Heart left ventricle (tissue), 16 donors: Measurements from ENCODE around the gene LRBA. TPM values are rescaled to one million over a fixed set of nuclear protein-coding genes. Genes with fewer than 3 reads are reported as not detected.

Source experiments
- ATAC-seq, 4 donors: fragments of 200-7000 bp; cut with Tn5 transposase; one replicate each; pipeline ENCODE4 v1.9.1; 2020 to 2022; ENCODE audit warnings: moderate library complexity in 4 of 4, mild to moderate bottlenecking in 3 of 4, moderate number of reproducible peaks in 1 of 4
- DNase-seq, 5 donors: peaks; one replicate each; pipeline ENCODE4 v3.0.0-alpha.2; 2020
- H3K27ac ChIP-seq, 12 donors: fragments of 200-600 bp; sonication (generic) in 4 of 12; one replicate each; pipeline versions ENCODE4 v1.5.0 to v1.8.0; 2016 to 2022; ENCODE audit warnings: mild to moderate bottlenecking in 2 of 12
- H3K27me3 ChIP-seq, 9 donors: fragments of 200-600 bp; sonication (generic) in 2 of 9; one replicate each; pipeline versions ENCODE4 v1.5.1 to v1.8.0; 2016 to 2022; ENCODE audit warnings: mild to moderate bottlenecking in 3 of 9
- H3K36me3 ChIP-seq, 9 donors: fragments of 200-600 bp; sonication (generic) in 2 of 9; one replicate each; pipeline versions ENCODE4 v1.5.0 to v1.8.0; 2018 to 2022; ENCODE audit warnings: mild to moderate bottlenecking in 2 of 9
- H3K4me1 ChIP-seq, 12 donors: fragments of 200-600 bp; sonication (generic) in 4 of 12; one replicate each; pipeline versions ENCODE4 v1.5.0 to v1.8.0; 2016 to 2022; ENCODE audit warnings: mild to moderate bottlenecking in 3 of 12
- H3K4me3 ChIP-seq, 12 donors: fragments of 200-600 bp; sonication (generic) in 4 of 12; one replicate each; pipeline versions ENCODE4 v1.5.0 to v1.8.0; 2017 to 2022; ENCODE audit warnings: mild to moderate bottlenecking in 9 of 12, moderate library complexity in 4 of 12
- H3K9me3 ChIP-seq, 12 donors: fragments of 200-600 bp; sonication (generic) in 4 of 12; one replicate each; pipeline versions ENCODE4 v1.5.0 to v1.8.0; 2016 to 2022; ENCODE audit warnings: mild to moderate bottlenecking in 1 of 12
- POLR2A ChIP-seq, 2 donors: fragments of 450-650 bp; IDR thresholded peaks; one replicate each; pipeline ENCODE4 v1.6.1; 2017; ENCODE audit warnings: antibody characterized with exemption in 2 of 2, mild to moderate bottlenecking in 2 of 2, moderate library complexity in 2 of 2
- WGBS, 4 donors: extraction: QIAGEN DNeasy Blood & Tissue Kit in 2 of 4; methylation state at CpG; one replicate each; pipeline versions ENCODE4 v1.1.5 to v1.1.7; 2013 to 2018; 5-methylcytosine and 5-hydroxymethylcytosine counted together
- intact Hi-C, 10 donors: fragments of 100-400 bp; cut with DNase I; formaldehyde crosslinking; loops; one replicate each; pipeline versions ENCODE4 v1.11.1 to v1.14.2; 2022
- polyA plus RNA-seq, 2 donors: library from polyadenylated mRNA; stranded (reverse); fragments of 200-250 nt; gene quantifications; one replicate each; pipeline ENCODE4 v1.2.3, GENCODE V29; 2013
- total RNA-seq, 9 donors: library from RNA; depleted of rRNA in 2 of 9; stranded (reverse); fragments of >200 nt in 2 of 9; fragmentation: NEBNext Ultra II Directional in 3 of 9; extraction: Animal tissue kit (Norgen Biotek cat#: 25700) in 3 of 9; gene quantifications; one replicate each; pipeline versions ENCODE4 v1.1.0 to v1.2.4, GENCODE V29; 2016 to 2023
- TF ChIP-seq, protein P1 (sequence below), 12 donors: fragments of 200-600 bp; sonication (generic) in 4 of 12; IDR thresholded peaks; one replicate each; pipeline versions ENCODE4 v1.5.0 to v1.8.0; 2018 to 2022; ENCODE audit warnings: antibody characterized with exemption in 12 of 12, mild to moderate bottlenecking in 5 of 12
- donor health status: ischemic (EF 13 %, LVEDD 7.1; RV severe dilation, severe dysfunction).
- donor health status: healthy with polysubstance abuse.
- donor health status: DM: no; HTN: yes; CAD: no.
- donor health status: DM: no; HTN: no; CAD: no.
- donor health status: ischemic (EF 25% LVEDD 6.9; RV normal size, moderate dysfunction).
- donor health status: ischemic (EF 25% LVEDD 5.7; RV mildly dilated, moderate dysfunction).
- donor health status: healthy.
- donor health status: DM: yes; HTN: yes; CAD: no.
- donor health status: ischemic (EF 35%, LVEDD 5.7; RV mildly dilated, moderate dysfunction).
- donor health status: nonischemic (EF 11% LVEDD 7.7; RV severe dilation, severe dysfunction).
- donor health status: DM: yes; HTN: yes; CAD: no.
- donor health status: PGD.
- donor health status: ischemic (EF 29% LVEDD 5.4; RV normal size, mild dysfunction).
- donor health status: nonischemic (EF 23%, LVEDD 6.1; RV moderate dilation, normal function).

LRBA gene
- total and polyA plus RNA-seq, 11 donors: 6.5 to 35.1 (median 22.6) TPM

DNA sequence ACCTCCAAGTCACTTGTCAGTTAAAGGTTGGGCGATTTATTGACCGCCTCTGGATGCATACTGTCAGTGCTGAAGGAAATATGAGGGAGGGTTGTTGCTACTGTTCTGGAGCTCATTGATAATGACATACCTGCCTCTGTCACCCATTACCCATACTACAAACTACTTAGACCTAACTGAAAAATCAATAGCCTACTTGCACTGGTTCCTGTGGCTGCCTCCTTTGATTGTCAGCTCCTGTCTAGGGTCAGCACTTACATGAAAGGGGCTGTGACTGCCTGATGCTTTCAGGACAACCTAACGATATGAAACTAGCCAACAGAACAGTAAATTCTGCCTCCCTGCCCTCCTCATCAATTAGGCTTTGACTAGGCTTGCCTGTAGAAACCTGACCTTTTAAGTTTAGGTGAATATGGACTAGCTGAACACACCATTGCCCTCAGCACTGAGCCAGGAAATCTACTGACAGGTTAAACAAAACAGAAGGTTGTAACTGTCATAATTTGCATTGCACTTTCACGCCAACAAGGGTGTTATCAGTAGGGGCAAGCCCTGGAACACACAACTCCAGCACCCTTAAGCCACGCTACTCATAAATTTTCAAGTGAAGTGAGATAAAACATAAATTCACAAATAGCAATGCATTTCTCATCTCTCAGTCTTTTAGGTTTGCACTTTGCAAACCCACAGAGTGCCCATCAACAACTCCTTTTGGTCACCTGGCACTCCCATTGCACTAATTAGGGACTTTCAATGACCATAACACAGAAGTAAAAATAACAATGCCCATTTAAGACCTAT, 442.2 kb downstream of the LRBA start:
- DNase-seq: no peak
- H3K27me3 ChIP-seq: no peaks in the 10 kb centered on the region
- peak; percentile 32 to 79 (median 52) for ATAC-seq
- intact Hi-C loops: no loop called here
- H3K4me3 ChIP-seq: no peak overlapping the region
- WGBS, 4 donors: 69 to 76% (median 73%) methylated on average over 5 of the region's 5 CpGs
- H3K9me3 ChIP-seq: no peaks in the 10 kb centered on the region
- peak overlapping the region in 1 of 12 donors; percentile 90 for H3K27ac ChIP-seq
- H3K36me3 ChIP-seq: no peaks in the 10 kb centered on the region
- no peak for TF ChIP-seq POLR2A (IDR thresholded peaks at IDR 0.05)
- TF ChIP-seq, protein P1, sequence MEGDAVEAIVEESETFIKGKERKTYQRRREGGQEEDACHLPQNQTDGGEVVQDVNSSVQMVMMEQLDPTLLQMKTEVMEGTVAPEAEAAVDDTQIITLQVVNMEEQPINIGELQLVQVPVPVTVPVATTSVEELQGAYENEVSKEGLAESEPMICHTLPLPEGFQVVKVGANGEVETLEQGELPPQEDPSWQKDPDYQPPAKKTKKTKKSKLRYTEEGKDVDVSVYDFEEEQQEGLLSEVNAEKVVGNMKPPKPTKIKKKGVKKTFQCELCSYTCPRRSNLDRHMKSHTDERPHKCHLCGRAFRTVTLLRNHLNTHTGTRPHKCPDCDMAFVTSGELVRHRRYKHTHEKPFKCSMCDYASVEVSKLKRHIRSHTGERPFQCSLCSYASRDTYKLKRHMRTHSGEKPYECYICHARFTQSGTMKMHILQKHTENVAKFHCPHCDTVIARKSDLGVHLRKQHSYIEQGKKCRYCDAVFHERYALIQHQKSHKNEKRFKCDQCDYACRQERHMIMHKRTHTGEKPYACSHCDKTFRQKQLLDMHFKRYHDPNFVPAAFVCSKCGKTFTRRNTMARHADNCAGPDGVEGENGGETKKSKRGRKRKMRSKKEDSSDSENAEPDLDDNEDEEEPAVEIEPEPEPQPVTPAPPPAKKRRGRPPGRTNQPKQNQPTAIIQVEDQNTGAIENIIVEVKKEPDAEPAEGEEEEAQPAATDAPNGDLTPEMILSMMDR (IDR thresholded peaks at IDR 0.05): no peak
- H3K4me1 ChIP-seq: no peaks in the 10 kb centered on the region

DNA sequence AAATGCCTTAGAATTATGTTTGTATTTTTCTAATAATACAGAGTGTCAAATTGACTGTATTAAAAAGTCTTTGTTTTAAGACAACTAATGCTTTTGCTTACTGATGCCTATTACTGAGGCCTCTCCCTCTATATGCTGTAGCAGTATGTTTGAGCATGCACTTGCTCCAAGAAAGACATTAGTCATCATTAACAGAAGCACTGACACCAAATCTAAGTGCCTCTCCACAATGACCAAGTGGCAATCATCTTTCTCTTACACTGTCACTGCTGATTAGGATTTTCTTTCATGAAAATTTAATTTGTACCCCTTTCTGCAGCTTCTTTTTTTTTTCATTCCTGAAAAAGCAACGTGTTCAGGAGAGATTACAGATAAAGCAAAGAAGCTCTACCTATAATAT, 444.2 kb downstream of the LRBA start:
- TF ChIP-seq, protein P1 (IDR thresholded peaks at IDR 0.05): no peak
- TF ChIP-seq POLR2A (IDR thresholded peaks at IDR 0.05): no peak
- no peaks in the 10 kb centered on the region for H3K27me3 ChIP-seq
- no peak overlapping the region for H3K27ac ChIP-seq
- ATAC-seq (no peak), DNase-seq (no peak)
- 70 to 81% (median 78%) methylated on average over 1 of the region's 1 CpG for WGBS, 4 donors
- H3K36me3 ChIP-seq: no peaks in the 10 kb centered on the region
- intact Hi-C loops: no loop called here
- no peak overlapping the region for H3K4me3 ChIP-seq
- H3K9me3 ChIP-seq: no peaks in the 10 kb centered on the region
- no peaks in the 10 kb centered on the region for H3K4me1 ChIP-seq

DNA sequence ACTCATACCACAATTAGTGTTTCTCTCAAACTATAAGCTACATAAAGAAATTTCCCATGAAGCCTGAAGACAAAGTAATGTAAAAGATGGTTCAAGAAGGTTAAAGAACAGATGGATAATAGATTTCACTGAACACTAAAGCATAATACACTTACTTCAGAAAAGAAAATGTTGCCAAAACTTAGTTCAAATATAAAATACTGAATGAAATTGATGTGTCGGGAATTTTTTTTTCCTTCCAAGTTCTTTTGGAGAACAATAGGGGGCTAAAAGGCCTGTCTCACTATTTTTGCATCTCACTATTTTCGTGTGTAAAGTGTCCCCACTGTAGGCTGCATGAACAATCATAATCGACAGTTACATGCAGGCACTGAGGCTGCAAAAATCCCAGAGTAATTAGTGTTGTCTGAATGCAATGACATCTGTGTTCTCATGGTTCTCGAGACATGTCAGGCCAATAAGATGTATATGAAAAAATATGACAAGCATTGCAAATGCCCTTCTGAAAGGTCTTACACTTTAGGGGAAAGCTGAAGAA, 445.0 kb downstream of the LRBA start:
- intact Hi-C loops: no loop called here
- no peak for DNase-seq
- Histone ChIP-seq H3K4me3 (no peak overlapping the region), H3K27ac (no peak overlapping the region), H3K4me1 (no peaks in the 10 kb centered on the region), H3K27me3 (no peaks in the 10 kb centered on the region), H3K9me3 (peaks cover 0 to 4% (median 0%) of the 10 kb centered on the region in 12 donors), H3K36me3 (peaks cover 0 to 2% (median 0%) of the 10 kb centered on the region in 9 donors)
- TF ChIP-seq, protein P1 (IDR thresholded peaks at IDR 0.05): no peak
- no peak for TF ChIP-seq POLR2A (IDR thresholded peaks at IDR 0.05)
- ATAC-seq: no peak
- WGBS, 4 donors: 90 to 93% (median 92%) methylated on average over 4 of the region's 4 CpGs

DNA sequence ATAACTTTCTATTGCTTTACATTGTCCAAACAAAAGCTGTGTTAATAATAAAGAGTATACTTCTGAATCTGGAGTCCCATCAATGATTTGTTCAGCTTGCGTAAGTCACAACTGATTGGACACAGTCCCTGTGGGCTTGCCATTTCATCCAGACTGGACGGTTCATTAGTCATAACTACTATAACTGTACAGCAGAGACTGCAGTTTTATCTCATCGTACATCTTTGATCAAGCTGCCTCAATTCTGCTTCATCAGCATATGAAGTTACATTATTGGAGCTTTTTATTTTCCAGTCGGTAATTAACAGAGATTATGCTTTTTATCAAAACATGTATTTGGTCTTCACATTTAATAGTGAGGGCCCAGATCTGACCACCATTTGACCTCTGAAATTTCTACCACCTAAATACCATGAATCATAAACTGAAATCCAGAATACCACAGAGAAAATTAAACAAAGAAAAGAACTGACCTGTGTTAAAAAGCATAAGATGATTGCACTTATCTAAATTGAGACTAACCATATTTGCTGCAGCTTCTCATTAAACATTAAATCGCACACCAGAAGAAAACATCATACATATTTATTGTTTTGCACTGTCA, 445.6 kb downstream of the LRBA start:
- no peak overlapping the region for H3K4me3 ChIP-seq
- no peak for ATAC-seq
- intact Hi-C loops: no loop called here
- H3K4me1 ChIP-seq: no peaks in the 10 kb centered on the region
- 92 to 94% (median 93%) methylated on average over 5 of the region's 5 CpGs for WGBS, 4 donors
- no peak for DNase-seq
- TF ChIP-seq, protein P1 (IDR thresholded peaks at IDR 0.05): no peak
- no peak for TF ChIP-seq POLR2A (IDR thresholded peaks at IDR 0.05)
- peak overlapping the region in 1 of 12 donors; percentile 4 for H3K27ac ChIP-seq
- H3K36me3 ChIP-seq: peaks cover 0 to 4% (median 0%) of the 10 kb centered on the region in 9 donors
- H3K9me3 ChIP-seq: peaks cover 0 to 9% (median 0%) of the 10 kb centered on the region in 12 donors
- no peaks in the 10 kb centered on the region for H3K27me3 ChIP-seq
